RKO (cell line): ENCODE data around the gene CYFIP2.
"Not testable (repeated sequence)": the region's sequence is repeated elsewhere in the genome, so short reads cannot be mapped to it uniquely, and the experiment has no call there.

ENCODE experiments used
- DNase-seq: peaks from one replicate; pipeline ENCODE4 v3.0.0-alpha.2; 2016; ENCODE audit warnings: low spot score

Gene CYFIP2

DNA sequence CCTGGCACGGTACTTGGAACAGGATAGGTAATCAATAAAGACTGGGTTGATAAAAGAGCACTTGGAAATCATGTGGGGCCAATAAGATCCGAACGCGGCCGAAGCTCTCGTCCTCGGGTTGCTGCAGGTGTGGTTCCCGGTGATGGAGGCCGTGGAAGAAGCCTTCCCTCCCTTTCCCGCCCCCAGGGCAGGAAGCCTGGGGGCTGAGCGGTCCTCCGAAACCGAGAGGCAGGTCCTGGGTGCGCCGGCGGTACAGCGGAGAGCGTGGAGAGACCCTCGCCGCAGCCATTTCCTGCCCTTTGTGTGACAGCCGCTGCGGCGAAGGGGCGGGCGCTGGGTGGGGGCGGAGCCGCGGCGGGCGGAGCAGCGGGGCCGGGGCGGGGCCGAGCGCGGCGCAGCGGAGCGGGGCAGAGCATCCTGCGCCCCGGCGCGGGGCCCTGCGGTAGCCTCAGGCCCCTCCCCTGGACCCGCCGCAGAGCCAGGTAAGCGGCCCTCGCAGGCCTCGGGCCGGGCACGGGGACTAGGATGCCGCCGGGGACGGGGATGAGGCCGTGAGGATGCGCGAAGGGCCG is at the start of gene CYFIP2:
CYFIP2 (plus strand) TSS at position 410 of the 572 bp plus-strand sequence. CDS start 19,239 bp downstream, outside the sequence.
- peak; percentile 65 for DNase-seq

DNA sequence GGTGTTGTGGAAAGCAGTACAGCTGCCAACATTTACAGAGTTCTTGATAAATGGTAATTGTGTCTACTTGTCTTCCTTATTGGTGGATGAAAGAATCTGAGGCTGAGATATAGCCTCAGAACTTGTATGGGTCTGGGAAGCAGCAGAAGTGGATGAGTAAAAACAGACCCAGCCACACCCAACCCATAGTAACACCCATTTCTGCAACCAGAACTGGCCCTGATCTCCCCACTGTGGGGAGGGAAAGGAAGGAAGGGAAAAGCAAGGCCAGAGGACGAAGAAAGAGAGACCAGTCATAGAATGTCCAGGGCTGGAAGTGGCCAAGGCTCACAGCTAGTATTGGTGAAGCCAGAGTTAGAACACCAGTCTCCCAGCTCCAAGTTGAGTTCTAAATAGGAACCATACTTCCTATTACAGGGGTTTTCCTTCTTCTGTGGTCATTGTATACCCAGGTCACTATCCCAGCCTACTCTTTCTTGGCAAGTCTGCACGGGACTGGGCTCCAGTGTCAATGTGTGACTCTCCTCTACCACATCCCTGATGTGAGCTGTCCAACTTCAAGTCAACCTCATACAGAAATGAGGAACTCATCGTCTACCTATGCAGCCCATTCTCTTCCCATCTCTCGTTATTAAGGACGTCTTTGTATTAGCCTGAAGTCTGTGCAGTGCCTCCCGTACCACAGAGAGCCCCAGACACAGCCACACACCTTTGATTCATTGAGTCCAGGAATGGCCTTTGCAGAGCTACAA is 49.4 kb upstream of the CYFIP2 start:
- DNase-seq: no peak

DNA sequence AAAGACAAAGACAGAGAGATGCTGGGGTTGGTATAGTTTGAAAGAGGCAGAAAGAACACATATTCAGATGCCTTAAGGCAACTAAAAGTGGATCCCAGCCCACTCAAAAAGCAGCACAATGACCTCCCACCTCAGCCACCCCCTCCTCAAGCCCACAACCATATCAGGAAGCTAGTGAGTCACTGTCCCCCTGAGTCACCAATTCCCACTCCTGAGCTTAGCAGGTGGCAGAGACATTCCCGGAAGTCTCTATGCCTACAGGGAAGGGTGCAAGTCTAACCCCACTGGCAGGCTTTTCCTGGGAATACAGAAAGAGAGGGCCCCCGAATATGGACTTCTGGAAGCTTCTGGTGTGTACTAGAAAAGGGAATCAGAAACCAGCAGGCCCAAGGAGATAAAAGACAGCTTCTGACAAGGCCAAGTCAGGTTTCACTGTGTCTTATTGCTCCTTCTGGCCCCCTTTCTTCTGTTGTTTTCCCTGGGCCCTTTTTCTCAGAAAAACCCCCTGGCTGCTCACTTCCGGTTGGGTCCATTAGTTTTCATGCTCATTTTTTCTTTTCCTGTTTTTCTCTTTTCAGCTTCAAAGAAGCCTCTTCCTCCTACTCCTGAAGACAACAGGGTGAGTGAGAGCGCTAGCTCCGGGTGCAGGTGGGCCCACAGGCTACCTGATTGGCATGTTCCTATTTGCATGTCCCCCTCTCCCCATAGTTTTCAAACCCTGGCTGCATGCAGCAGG is 48.5 kb upstream of the CYFIP2 start:
- no peak for DNase-seq

DNA sequence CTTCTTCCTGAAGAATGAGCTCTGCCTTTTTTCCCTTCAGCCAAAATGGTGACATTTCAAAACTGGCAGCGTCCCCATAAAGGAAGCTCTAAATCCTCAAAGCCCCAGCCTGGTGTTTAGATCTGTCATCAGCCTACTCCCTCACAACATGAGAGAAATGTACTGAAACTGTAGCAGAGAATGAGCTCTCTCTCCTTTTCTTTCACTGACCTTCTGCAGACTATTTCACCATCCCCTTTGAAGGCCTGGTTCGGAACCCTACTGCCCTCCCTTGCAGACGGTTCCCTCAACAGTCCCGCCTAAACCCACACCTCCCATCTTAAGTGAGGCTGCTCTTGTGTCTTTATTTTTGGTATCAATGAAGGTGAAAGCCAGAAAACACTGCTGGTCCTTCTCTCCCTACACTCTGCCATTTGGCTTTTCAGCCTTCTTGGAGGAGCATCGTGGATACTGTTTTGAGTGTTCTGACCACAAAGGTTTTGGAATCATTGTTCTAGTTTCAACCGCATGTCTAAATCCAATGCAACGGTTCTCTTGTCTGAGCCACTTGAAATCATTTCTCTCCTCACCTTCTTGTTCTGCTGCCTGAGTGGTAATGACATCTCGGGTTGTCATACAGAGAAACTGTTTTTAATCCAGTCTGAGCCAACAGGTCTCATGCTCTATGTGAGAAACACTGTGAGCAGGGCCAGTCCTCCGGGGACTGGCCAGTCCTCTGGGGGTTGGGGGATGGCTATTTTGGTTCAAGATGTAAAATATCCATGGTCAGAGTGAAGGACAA is 46.2 kb upstream of the CYFIP2 start:
- no peak for DNase-seq

DNA sequence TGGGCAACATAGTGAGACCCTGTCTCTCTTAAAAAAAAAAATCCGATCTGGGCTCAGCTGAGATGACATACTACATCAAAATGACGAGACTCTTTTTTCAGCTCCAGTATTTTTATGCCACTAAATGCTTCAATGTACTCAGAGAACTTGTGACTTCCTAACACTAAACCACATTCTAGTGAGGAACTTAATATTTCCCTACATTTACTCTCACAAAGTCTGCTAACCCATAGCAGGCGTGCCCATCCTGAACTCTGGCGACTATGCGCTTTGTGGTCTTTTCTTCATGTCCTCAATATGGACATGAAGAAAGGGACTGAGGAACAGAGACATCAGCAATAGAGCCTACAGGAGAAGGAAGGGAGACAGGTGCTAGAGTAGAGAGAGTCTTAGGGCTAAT is 44.0 kb upstream of the CYFIP2 start:
- no peak for DNase-seq

DNA sequence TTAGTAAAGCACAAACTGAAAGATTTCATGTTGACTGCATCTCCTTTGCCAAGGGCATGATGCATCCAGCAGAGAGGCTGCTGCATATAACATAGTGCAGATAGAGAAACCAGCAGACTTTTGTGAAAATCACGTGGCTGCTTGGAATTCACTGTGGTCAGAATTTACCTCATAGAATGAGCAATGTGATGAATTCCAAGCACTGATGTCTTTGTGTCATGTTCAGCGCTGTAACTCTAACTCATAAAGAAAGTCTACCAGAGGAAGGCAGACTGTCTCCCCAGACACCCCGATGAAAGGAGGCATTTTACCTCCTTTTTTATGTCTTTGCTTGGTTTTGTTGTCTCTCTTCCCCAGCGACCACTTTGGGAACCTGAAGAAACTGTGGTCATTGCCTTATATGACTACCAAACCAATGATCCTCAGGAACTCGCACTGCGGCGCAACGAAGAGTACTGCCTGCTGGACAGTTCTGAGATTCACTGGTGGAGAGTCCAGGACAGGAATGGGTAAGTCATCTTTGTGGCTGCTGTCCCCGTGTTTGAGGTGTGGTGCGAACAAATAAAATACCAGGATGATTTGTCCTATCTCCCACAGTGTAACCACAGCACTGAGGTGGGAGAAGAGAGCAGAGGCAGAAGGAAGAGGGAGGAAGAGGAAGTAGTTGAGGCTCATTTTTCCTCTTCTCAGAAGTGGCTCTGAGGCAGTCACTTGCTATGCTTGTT is 43.3 kb upstream of the CYFIP2 start:
- DNase-seq: no peak

DNA sequence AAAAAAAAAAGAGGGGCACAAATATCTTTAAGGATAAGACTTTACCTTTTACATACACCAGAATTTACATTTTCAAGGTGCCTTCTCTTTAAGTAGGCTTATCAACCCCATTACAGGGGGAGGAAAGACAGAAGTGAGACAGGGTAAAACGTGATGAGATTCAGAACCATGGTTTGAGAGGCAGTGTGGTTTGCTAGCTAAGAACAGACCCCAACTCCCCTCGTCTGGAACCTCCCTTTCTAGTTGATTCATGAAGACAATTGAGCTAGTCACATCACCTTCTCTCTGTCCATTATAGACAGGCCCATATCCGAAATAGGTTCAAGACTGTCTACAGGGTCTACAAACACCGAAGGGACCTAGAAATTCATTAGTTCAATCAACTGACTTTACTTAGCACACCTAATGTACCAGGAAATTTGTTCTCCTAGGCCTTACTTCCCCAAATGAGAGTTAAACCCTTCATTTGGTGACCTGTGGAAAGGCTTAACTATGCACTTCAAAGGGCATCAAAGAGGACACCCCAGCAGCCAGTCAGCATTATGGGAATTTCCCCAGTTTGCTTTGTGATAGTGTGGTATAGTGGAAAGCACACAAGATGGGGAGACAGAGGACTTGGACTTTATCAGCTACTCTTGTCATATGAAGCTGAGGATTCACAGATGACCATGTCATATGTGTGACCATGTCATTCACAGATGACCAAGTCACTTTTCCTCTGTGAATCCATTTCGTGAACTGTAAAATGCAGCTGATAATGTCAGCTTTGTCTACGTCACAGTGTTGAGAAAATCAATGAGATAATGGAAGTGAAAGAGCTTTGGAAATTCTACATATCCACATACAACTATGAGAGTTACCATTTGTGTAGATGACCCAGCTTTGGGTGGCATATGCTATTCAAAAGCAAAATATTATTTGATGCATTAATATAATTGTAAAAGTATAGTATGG is 40.2 kb upstream of the CYFIP2 start:
- DNase-seq: no peak

DNA sequence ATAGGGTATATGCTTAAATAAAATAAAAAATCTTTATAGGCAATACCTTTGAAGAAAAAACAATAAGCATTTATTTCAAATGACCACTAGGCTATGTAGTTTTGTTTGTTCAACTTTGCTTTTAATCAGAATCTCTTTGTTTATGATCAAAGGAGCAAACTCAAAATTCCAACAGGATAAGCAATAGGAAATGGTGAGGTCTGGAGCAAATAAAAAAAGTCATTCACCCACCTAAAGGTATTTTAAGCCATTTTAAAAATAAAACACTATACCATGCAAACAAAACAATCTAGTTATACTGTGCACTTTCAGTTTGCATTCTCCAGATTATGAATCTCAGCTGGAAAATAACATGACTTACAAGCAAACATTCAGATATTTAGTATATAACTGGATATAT is 35.3 kb upstream of the CYFIP2 start:
- no peak for DNase-seq

DNA sequence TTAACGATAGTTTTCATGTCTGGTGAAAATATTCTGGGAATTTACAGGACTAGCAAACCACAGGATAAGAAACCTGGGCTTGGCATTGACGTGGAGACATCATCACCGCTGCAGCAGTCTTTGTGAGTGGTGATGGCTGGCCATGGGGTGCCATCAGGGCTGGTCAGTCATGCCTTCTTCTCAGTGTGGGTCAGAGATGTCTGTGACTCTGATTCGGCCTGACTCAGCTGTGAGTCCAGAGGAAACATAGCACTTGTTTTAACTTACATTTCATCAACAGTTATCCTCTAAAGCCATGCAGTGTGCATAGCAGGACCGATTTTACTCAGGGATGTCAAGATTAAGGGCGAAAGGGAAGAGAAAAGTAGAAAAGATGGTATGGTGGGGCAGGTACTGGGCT is 33.2 kb upstream of the CYFIP2 start:
- no peak for DNase-seq

DNA sequence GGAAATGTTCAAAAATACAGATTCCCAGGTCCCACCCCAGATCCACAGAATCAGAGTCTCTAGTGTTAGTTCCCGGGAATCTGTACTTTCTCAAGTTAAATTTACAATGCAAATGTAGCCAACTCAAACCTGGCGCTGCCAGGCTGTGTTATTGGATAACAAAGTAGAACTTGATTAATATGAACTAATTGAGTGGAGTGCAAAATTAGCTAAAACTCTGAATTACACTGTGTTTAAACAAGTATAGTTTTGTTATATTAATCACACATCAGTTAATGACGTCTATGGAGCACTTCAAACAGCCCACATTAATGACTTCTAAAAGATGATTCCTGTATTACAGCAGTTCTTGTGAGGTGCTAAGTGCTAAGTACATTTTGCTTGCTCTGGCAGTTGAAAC is 32.4 kb upstream of the CYFIP2 start:
- DNase-seq: no peak

DNA sequence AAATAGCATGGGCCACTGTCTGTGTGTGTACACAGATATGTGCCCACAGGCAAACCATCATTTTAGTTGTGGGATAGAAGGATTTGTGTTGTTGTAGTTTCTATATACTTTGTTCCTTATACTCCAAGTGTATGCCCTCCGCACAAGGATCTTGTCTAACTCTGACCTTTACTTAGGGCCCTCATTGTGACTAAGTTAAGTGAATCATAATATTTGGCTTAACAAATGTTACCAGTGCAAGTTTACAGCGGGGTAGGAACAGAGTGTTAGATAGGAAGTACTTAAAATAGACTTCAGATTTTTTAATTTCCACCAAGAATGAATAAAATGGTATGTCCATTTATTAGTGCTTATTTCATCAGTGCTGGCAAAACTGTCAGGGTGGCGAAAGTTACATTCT is 29.5 kb upstream of the CYFIP2 start:
- no peak for DNase-seq

DNA sequence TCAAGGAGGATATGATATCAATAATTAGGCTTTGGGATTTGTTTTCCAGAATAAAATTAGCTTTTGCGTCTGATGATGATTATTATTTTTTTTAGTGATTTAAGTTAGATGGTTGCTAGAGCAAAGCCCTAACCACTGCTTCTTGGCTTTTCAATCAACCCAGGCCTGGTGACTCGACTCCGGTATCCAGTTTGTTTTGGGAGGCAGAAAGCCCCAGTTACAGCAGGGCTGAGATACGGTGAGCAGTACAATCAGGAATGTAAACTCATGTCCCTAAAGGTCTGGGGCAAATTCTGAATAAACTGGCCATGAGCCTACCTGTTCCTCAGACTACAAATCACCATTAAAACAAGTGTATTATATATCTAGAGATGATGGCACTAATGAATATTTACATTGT is 24.4 kb upstream of the CYFIP2 start:
- DNase-seq: no peak

DNA sequence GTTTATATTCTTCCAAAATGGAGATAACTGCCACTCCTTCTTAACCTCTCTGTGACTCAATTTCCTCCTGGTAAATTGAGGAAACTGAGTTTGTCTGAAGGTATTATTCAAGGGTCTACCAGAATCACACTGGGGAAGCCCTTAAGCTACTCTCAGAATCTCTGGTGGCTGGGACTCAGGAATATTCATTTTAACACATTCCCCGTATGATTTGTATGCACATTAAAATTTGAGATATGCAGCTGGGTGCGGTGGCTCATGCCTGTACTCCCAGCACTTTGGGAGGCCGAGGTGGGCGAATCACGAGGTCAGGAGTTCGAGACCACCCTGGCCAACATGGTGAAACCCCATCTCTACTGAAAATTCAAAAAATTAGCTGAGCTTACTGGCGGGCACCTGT is 21.2 kb upstream of the CYFIP2 start:
- not testable (repeated sequence) for DNase-seq

DNA sequence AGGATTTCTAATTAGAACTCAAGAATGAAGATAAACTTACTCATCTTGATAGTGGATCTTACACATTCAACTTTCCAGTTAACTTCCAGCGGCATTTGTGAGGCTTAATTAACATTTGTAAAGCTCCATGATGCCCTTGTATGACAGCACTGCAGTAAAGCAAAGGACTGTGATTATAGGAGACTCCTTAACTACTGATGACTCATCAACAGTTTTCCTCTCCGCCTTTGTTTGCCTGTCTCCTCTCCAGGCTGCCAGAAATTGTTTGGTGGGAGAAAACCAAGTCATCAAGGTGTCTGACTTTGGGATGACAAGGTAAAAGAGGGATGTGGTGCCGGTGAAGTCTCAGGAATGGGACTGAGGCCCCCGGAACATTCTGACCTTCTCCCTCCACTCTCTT is 20.4 kb upstream of the CYFIP2 start:
- no peak for DNase-seq

DNA sequence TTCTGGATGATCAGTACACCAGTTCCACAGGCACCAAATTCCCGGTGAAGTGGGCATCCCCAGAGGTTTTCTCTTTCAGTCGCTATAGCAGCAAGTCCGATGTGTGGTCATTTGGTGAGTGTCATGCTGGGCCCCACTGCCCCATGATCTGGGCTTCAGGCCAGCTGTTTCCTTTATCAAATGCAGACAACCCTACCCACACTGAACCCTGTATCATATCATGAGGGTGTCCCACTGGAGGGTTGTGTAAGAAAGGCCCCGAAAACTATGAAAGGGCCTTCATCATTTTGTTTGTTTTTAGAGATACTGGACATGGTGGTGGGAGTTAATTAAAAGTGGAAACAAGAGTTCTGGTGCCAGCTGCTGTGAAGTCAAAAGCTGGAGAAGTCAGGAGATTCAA is 20.0 kb upstream of the CYFIP2 start:
- DNase-seq: no peak

DNA sequence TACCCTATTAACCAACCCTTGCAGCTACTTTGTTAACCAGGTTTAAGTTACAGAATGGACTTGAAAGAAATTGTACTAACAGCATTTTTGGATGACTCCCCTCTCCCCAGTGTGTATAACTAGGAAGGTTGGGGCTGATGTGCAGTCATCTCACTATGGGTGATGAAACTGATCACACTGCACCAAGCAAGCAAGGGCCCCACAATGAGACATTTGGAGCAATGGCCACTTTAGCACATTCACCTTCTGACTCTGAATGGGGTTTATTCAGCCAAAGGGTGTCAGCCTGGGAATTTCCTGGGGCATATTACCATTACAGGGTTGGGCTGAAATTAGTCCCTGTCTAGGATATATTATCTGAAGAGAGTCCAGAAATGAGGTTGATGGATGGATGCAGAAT is 18.7 kb upstream of the CYFIP2 start:
- no peak for DNase-seq

DNA sequence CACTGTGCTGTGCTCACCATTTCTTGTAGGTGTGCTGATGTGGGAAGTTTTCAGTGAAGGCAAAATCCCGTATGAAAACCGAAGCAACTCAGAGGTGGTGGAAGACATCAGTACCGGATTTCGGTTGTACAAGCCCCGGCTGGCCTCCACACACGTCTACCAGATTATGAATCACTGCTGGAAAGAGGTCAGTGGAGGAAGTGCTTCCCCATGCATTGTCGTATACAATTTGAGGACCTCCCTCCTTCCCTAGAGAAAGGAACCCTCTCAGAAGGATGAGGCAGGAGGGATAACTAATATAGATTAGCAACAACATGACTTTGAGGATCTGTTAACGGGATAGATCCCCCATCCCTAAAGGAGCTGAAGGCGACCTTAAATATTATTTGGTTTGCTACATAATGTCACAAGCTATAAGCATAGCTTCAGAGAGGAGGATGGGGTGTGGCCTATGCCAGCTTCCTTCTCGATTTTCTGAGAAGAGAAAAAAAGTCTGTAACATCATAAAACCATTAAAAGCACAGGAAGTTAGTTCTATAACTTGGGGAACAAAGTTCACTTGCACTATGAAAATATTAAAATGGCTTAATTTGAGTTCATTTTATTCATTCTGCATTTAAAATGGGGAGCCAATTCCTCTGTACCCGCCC is 17.0 kb upstream of the CYFIP2 start:
- DNase-seq: no peak

DNA sequence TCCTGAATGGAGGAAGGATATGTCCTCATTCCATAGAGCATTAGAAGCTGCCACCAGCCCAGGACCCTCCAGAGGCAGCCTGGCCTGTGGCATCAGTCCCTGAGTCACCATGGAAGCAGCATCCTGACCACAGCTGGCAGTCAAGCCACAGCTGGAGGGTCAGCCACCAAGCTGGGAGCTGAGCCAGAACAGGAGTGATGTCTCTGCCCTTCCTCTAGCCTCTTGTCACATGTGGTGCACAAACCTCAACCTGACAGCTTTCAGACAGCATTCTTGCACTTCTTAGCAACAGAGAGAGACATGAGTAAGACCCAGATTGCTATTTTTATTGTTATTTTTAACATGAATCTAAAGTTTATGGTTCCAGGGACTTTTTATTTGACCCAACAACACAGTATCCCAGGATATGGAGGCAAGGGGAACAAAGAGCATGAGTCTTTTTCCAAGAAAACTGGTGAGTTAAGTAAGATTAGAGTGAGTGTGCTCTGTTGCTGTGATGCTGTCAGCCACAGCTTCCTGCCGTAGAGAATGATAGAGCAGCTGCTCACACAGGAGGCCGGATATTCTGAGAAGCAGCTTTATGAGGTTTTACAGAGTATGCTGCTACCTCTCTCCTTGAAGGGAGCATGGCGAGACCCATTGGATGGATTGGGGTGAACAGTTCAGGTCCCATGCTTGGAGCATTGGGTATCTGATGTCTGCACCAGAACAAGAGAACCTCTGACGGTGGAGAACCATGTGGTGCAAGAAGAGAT is 13.0 kb upstream of the CYFIP2 start:
- no peak for DNase-seq

DNA sequence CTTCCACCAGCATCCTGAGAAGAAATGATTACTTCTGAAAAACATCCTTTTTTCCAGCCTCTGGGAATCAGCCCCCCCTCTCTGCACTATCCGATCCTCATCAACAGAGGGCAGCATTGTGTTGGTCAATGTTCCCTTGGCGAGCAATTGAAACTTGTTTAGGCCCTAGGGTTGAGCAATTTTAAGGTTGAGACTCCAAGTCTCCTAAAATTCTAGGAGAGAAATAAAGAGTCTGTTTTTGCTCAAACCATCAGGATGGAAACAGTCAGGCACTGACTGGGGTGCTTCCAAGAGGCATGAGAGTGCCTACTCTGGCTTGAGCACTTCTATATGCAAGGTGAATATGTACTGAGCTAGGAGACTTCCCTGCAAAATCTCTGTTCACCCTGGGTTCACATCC is 12.4 kb upstream of the CYFIP2 start:
- peak; percentile 53 for DNase-seq
